Chondrocyte (in vitro differentiated cells): Measurements from ENCODE around the gene DNAH1. TPM values are rescaled to one million over a fixed set of nuclear protein-coding genes. Genes with fewer than 3 reads are reported as not detected.

ENCODE experiments used
- DNase-seq: peaks from one replicate; pipeline ENCODE4 v3.0.0; 2021; ENCODE audit warnings: mixed read lengths, low spot score
- H3K27ac Mint-ChIP-seq: one replicate; pipeline ENCODE4 v1.8.0; 2021; ENCODE audit warnings: mild to moderate bottlenecking, moderate library complexity, mixed read lengths; ENCODE audit not compliant: unreplicated experiment
- H3K27me3 Mint-ChIP-seq: 2 replicates; pipeline ENCODE4 v1.8.0; 2021; ENCODE audit warnings: low read depth, mixed read lengths
- H3K36me3 Mint-ChIP-seq: 2 replicates; pipeline ENCODE4 v1.8.0; 2021; ENCODE audit warnings: low read depth, mixed read lengths
- H3K4me1 Mint-ChIP-seq: 2 replicates; pipeline ENCODE4 v1.8.0; 2021; ENCODE audit warnings: low read depth, mild to moderate bottlenecking, mixed read lengths
- H3K4me3 Mint-ChIP-seq: one replicate; pipeline ENCODE4 v1.8.0; 2021; ENCODE audit warnings: mild to moderate bottlenecking, moderate library complexity, mixed read lengths; ENCODE audit not compliant: unreplicated experiment
- H3K9me3 Mint-ChIP-seq: 2 replicates; pipeline ENCODE4 v1.8.0; 2021; ENCODE audit warnings: low read depth, mixed read lengths
- CTCF ChIP-seq: fragments of 200-600 bp; sonication (generic); IDR thresholded peaks from 2 replicates; pipeline ENCODE4 v1.5.0; 2021; ENCODE audit warnings: antibody characterized with exemption, mild to moderate bottlenecking, moderate library complexity
- total RNA-seq: library from RNA; stranded (reverse); gene quantifications from 3 replicates; pipeline ENCODE4 v1.2.1, GENCODE V29; 2021

Gene DNAH1
- total RNA-seq, 1 donor from 2014 or later: 5.0 TPM

GRCh38 chr3:52433328-52433995, 117.3 kb downstream of the DNAH1 start:
- DNase-seq: no peak
- H3K4me3 Mint-ChIP-seq: no peak overlapping the region
- TF ChIP-seq CTCF: no peak
- no peaks in the 10 kb centered on the region for H3K9me3 Mint-ChIP-seq
- no peaks in the 10 kb centered on the region for H3K4me1 Mint-ChIP-seq
- no peaks in the 10 kb centered on the region for H3K36me3 Mint-ChIP-seq
- no peak overlapping the region for H3K27ac Mint-ChIP-seq
- H3K27me3 Mint-ChIP-seq: no peaks in the 10 kb centered on the region

- Mint-ChIP-seq H3K36me3 (no peaks in the 10 kb centered on the region), H3K4me3 (no peak overlapping the region), H3K4me1 (no peaks in the 10 kb centered on the region), H3K9me3 (no peaks in the 10 kb centered on the region), H3K27ac (no peak overlapping the region), H3K27me3 (no peaks in the 10 kb centered on the region)
- TF ChIP-seq CTCF: no peak
- DNase-seq: no peak
These were observed 117.9 kb downstream of the DNAH1 start for GRCh38 chr3:52433996-52434479.

GRCh38 chr3:52434491-52435115, 118.5 kb downstream of the DNAH1 start:
- H3K36me3 Mint-ChIP-seq: no peaks in the 10 kb centered on the region
- DNase-seq: no peak

DNA sequence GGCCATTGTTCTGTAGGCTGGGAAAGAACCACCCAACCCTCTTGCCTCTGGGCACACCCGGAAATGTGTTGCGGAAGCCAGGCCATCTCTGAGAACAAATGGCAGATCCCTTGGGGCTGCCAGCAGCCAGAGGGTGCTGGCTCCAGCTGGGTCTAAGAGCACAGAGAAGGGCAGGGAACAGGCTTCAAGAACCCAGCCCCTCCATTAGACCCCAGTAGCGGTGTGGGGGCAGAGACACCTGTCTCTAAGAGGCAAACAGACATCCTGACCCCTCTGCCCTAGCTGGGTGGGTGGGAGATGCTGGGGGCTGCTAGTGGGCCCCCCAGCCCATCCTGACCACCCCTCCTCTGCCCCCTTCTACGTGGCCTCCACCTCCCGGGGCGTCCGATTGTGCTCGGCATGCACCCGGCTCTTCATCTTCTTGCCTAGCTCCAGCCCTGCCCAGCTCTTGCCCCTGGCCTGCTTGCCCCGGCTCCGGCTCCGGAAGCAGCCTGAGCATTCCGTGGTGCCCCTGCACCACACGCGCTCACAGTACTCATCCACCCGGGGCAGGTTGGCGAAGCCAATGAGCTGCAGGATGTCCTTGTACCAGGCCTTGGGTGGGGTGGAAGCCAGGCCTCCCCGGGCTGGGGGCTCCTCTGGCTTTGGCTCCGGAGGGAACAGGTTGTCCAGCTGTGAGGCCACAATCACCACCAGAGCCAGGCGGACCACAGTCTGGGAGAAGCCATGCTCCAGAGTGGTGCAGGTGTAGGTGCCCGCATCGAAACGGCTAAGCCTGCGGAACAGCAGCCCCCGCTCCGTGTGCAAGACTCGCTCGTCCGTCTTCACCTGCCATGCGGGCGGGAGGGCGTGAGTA, 119.4 kb downstream of the DNAH1 start:
- DNase-seq: no peak
- Mint-ChIP-seq H3K9me3 (no peaks in the 10 kb centered on the region), H3K27me3 (no peaks in the 10 kb centered on the region), H3K4me3 (no peak overlapping the region), H3K36me3 (no peaks in the 10 kb centered on the region), H3K27ac (no peak overlapping the region), H3K4me1 (no peaks in the 10 kb centered on the region)
- TF ChIP-seq CTCF: no peak

More at GRCh38 chr3:52434491-52435115, 118.5 kb downstream of the DNAH1 start:
- no peaks in the 10 kb centered on the region for H3K9me3 Mint-ChIP-seq
- no peak overlapping the region for H3K4me3 Mint-ChIP-seq
- TF ChIP-seq CTCF: no peak
- H3K4me1 Mint-ChIP-seq: no peaks in the 10 kb centered on the region
- no peaks in the 10 kb centered on the region for H3K27me3 Mint-ChIP-seq
- no peak overlapping the region for H3K27ac Mint-ChIP-seq

GRCh38 chr3:52436500-52437149, 120.5 kb downstream of the DNAH1 start:
- no peak overlapping the region for H3K4me3 Mint-ChIP-seq

More at GRCh38 chr3:52436500-52437149, 120.5 kb downstream of the DNAH1 start:
- no peak for DNase-seq
- Mint-ChIP-seq H3K9me3 (no peaks in the 10 kb centered on the region), H3K27ac (no peak overlapping the region), H3K36me3 (no peaks in the 10 kb centered on the region), H3K4me1 (no peaks in the 10 kb centered on the region), H3K27me3 (no peaks in the 10 kb centered on the region)
- no peak for TF ChIP-seq CTCF
